HepG2 (cell line): ENCODE measurements around the gene MSL2. TPM values are rescaled to one million over a fixed set of nuclear protein-coding genes. Genes with fewer than 3 reads are reported as not detected.

ENCODE experiments used
- BCLAF1 ChIP-seq: fragments of 450-650 bp; IDR thresholded peaks from 2 replicates; pipeline ENCODE4 v1.6.1; 2017; ENCODE audit warnings: mild to moderate bottlenecking
- CEBPG ChIP-seq: IDR thresholded peaks from 2 replicates; pipeline ENCODE4 v1.6.1; 2016
- FOSL2 ChIP-seq: sonication (generic); formaldehyde crosslinking; IDR thresholded peaks from 2 replicates; pipeline ENCODE4 v1.4.0; 2020; ENCODE audit warnings: missing genetic modification reagents
- GRHL1 ChIP-seq: sonication (generic); formaldehyde crosslinking; conservative IDR thresholded peaks from 2 replicates; pipeline ENCODE4 v1.8.0; 2022; ENCODE audit warnings: missing genetic modification reagents
- HOXA3 ChIP-seq: sonication (generic); formaldehyde crosslinking; IDR thresholded peaks from 2 replicates; pipeline ENCODE4 v1.5.0; 2020; ENCODE audit warnings: missing genetic modification reagents
- KAT8 ChIP-seq: IDR thresholded peaks from 2 replicates; pipeline ENCODE4 v1.6.1; 2016; ENCODE audit warnings: missing genetic modification reagents, missing compliant biosample characterization
- KLF13 ChIP-seq: sonication (generic); formaldehyde crosslinking; IDR thresholded peaks from 2 replicates; pipeline ENCODE4 v1.4.0; 2020; ENCODE audit warnings: mild to moderate bottlenecking, missing genetic modification reagents
- MEIS2 ChIP-seq: sonication (generic); formaldehyde crosslinking; IDR thresholded peaks from 2 replicates; pipeline ENCODE4 v1.9.0; 2021; ENCODE audit warnings: mild to moderate bottlenecking, missing genetic modification reagents
- MXD4 ChIP-seq: IDR thresholded peaks from 2 replicates; pipeline ENCODE4 v1.6.1; 2016; ENCODE audit warnings: mild to moderate bottlenecking, missing biosample characterization, missing genetic modification reagents
- POGZ ChIP-seq: sonication (generic); formaldehyde crosslinking; IDR thresholded peaks from 2 replicates; pipeline ENCODE4 v1.4.0; 2020; ENCODE audit warnings: mild to moderate bottlenecking, missing genetic modification reagents
- SOX6 ChIP-seq, 2 experiments: fragments of 450-650 bp in 1 of 2; sonication (generic) in 1 of 2; formaldehyde crosslinking in 1 of 2; IDR thresholded peaks; 2 replicates each; pipeline versions ENCODE4 v1.4.0 to v1.6.1; 2017 to 2020; ENCODE audit warnings: antibody characterized with exemption in 1 of 2, mild to moderate bottlenecking in 1 of 2, missing genetic modification reagents in 1 of 2
- TFAP4 ChIP-seq: sonication (generic); IDR thresholded peaks from 2 replicates; pipeline ENCODE4 v1.6.1; 2016; ENCODE audit warnings: low read depth, borderline replicate concordance
- TP53 ChIP-seq: sonication (generic); formaldehyde crosslinking; conservative IDR thresholded peaks from 2 replicates; pipeline ENCODE4 v1.4.0; 2020; ENCODE audit warnings: missing genetic modification reagents
- ZFP36L2 ChIP-seq: sonication (generic); formaldehyde crosslinking; IDR thresholded peaks from 2 replicates; pipeline ENCODE4 v1.4.0; 2020; ENCODE audit warnings: missing genetic modification reagents
- ZFP90 ChIP-seq: sonication (generic); formaldehyde crosslinking; IDR thresholded peaks from 2 replicates; pipeline ENCODE4 v1.8.0; 2022; ENCODE audit warnings: missing genetic modification reagents, mild to moderate bottlenecking, inconsistent platforms, borderline replicate concordance
- ZNF143 ChIP-seq: sonication (generic); formaldehyde crosslinking; IDR thresholded peaks from 2 replicates; pipeline ENCODE4 v1.4.0; 2020; ENCODE audit warnings: missing genetic modification reagents
- ZNF18 ChIP-seq: sonication (generic); formaldehyde crosslinking; IDR thresholded peaks from 2 replicates; pipeline ENCODE4 v1.8.0; 2022; ENCODE audit warnings: mild to moderate bottlenecking, missing genetic modification reagents; ENCODE audit not compliant: insufficient replicate concordance
- ZNF335 ChIP-seq: sonication (generic); formaldehyde crosslinking; IDR thresholded peaks from 2 replicates; pipeline ENCODE4 v1.4.0; 2020; ENCODE audit warnings: missing genetic modification reagents
- ZNF33A ChIP-seq: sonication (generic); formaldehyde crosslinking; IDR thresholded peaks from 2 replicates; pipeline ENCODE4 v1.5.1; 2020; ENCODE audit warnings: missing genetic modification reagents, mild to moderate bottlenecking, moderate library complexity, borderline replicate concordance
- ZNF598 ChIP-seq: sonication (generic); formaldehyde crosslinking; IDR thresholded peaks from 2 replicates; pipeline ENCODE4 v1.5.1; 2020; ENCODE audit warnings: mild to moderate bottlenecking, missing genetic modification reagents, borderline replicate concordance
- ZNF704 ChIP-seq: sonication (generic); formaldehyde crosslinking; IDR thresholded peaks from 2 replicates; pipeline ENCODE4 v1.8.1; 2023; ENCODE audit warnings: mild to moderate bottlenecking, inconsistent platforms, moderate library complexity, missing genetic modification reagents, borderline replicate concordance
- ZNF75D ChIP-seq: sonication (generic); formaldehyde crosslinking; IDR thresholded peaks from 2 replicates; pipeline ENCODE4 v1.8.1; 2023; ENCODE audit warnings: missing genetic modification reagents, mild to moderate bottlenecking, borderline replicate concordance
- ZSCAN29 ChIP-seq: sonication (generic); formaldehyde crosslinking; conservative IDR thresholded peaks from 2 replicates; pipeline ENCODE4 v1.4.0; 2020; ENCODE audit warnings: mild to moderate bottlenecking, missing genetic modification reagents
- polyA plus RNA-seq, 8 experiments: library from polyadenylated mRNA; depleted of rRNA in 3 of 8; stranded (reverse) in 7 of 8; unstranded in 1 of 8; fragments of >200 nt; fragmentation: Illumina TruSeq in 4 of 8; extraction: Trizol in 4 of 8; gene quantifications; 2 replicates each; pipeline versions ENCODE4 v1.2.1 to v1.2.3, GENCODE V29; 2011 to 2016; ENCODE audit warnings: low read depth in 4 of 8, missing spikeins in 1 of 8, mixed read lengths in 1 of 8; ENCODE audit not compliant: insufficient read depth in 1 of 8
- total RNA-seq, 5 experiments: library from RNA; depleted of rRNA; stranded (reverse); fragments of >200 nt; fragmentation: Illumina TruSeq; extraction: Trizol; gene quantifications; 2 replicates each; pipeline ENCODE4 v1.2.3, GENCODE V29; 2016; ENCODE audit warnings: low read depth in 1 of 5

Gene MSL2
- total and polyA plus RNA-seq, 2 of the 13 experiments (the other 11 are each of a cell fraction or from before 2014, with no cell fraction given), result 6.9 to 11.7 TPM

- TF ChIP-seq ZNF33A (CRISPR knock-in tag), result no peak
- TF ChIP-seq TFAP4, result peak; percentile 52; the same call in 1 of the 2 replicates
- TF ChIP-seq POGZ (CRISPR knock-in tag), result 0 out of 2 replicates have a peak, but pooled peaks have one; percentile 36
- TF ChIP-seq KAT8, result 0 out of 2 replicates have a peak, but pooled peaks have one; percentile 21
- peak; percentile 71; the same call in 1 of the 2 replicates for TF ChIP-seq CEBPG
- no peak for TF ChIP-seq ZNF75D (CRISPR knock-in tag)
- no peak for TF ChIP-seq ZNF598 (CRISPR knock-in tag)
- no peak for TF ChIP-seq MEIS2
- no peak for TF ChIP-seq GRHL1 (CRISPR knock-in tag)
- no peak for TF ChIP-seq ZFP36L2 (CRISPR knock-in tag)
- TF ChIP-seq SOX6 (IDR thresholded peaks at IDR 0.05), result no peak
- TF ChIP-seq SOX6 (CRISPR knock-in tag; IDR thresholded peaks at IDR 0.05), result 0 out of 2 replicates have a peak, but pooled peaks have one; percentile 31
- no peak for TF ChIP-seq KLF13 (CRISPR knock-in tag)
- no peak for TF ChIP-seq ZFP90 (CRISPR knock-in tag)
- TF ChIP-seq MXD4, result no peak; the same call in 1 of the 2 replicates
- no peak for TF ChIP-seq BCLAF1
- TF ChIP-seq ZNF335 (CRISPR knock-in tag), result no peak
- peak; percentile 48; the same call in 1 of the 2 replicates for TF ChIP-seq FOSL2 (CRISPR knock-in tag)
- TF ChIP-seq ZNF143 (CRISPR knock-in tag), result no peak
- TF ChIP-seq ZNF704 (CRISPR knock-in tag), result no peak
- TF ChIP-seq ZNF18 (CRISPR knock-in tag), result no peak
- no peak for TF ChIP-seq ZSCAN29 (CRISPR knock-in tag)
- TF ChIP-seq TP53 (CRISPR knock-in tag), result no peak
- TF ChIP-seq HOXA3 (CRISPR knock-in tag), result peak; percentile 25; the same call in 1 of the 2 replicates
Measured at GRCh38 chr3:136186344-136186743, 9.8 kb downstream of the MSL2 start (continued).
